Uterus (tissue), 2 donors: ENCODE results near the gene ZBTB2.
"Not testable (repeated sequence)": the region's sequence is repeated elsewhere in the genome, so short reads cannot be mapped to it uniquely, and the experiment has no call there.

Experiments used
- CTCF ChIP-seq, 4 experiments: fragments of 200-600 bp in 2 of 4; fragments of 450-650 bp in 2 of 4; sonication (generic) in 2 of 4; IDR thresholded peaks; one replicate each; pipeline ENCODE4 v1.5.1; 2016 to 2019; ENCODE audit warnings: antibody characterized with exemption in 4 of 4, mild to moderate bottlenecking in 2 of 4, moderate library complexity in 1 of 4
- POLR2A ChIP-seq, 2 donors: fragments of 450-650 bp; IDR thresholded peaks; one replicate each; pipeline ENCODE4 v1.6.1; 2016; ENCODE audit warnings: antibody characterized with exemption in 2 of 2, mild to moderate bottlenecking in 1 of 2, moderate library complexity in 1 of 2

- TF ChIP-seq POLR2A, CTCF (IDR thresholded peaks at IDR 0.05): not testable (repeated sequence)
Observed at GRCh38 chr6:151356983-151357382, 34.4 kb downstream of the ZBTB2 start.
